HepG2 (cell line): ENCODE results near the gene CMTM8. TPM values are rescaled to one million over a fixed set of nuclear protein-coding genes. Genes with fewer than 3 reads are reported as not detected.

Experiments used
- ATAC-seq: fragments of 200-7000 bp; cut with Tn5 transposase; 3 replicates; pipeline ENCODE4 v1.9.1; 2020; ENCODE audit warnings: mild to moderate bottlenecking, moderate library complexity
- BruUV-seq: library from RNA; stranded (reverse); fragments of 400-500 nt; replicated peaks from 2 replicates; lab custom pipeline; 2021; lab: Mats Ljungman, UMichigan
- CTCF ChIA-PET: fragments of 300-600 bp; formaldehyde crosslinking; extraction: SDS; loops from one replicate; lab custom pipeline; 2021; ENCODE audit warnings: low total read pairs, inconsistent platforms, low intra/inter-chr PET ratio; lab: Yijun Ruan, JAX
- POLR2A ChIA-PET: fragments of 350-600 bp; sonication (Branson Sonifier 250); formaldehyde crosslinking; loops from one replicate; lab custom pipeline; 2020; ENCODE audit warnings: antibody characterized with exemption, inconsistent platforms; lab: Yijun Ruan, JAX
- DNase-seq: peaks from one replicate; pipeline ENCODE4 v3.0.0-alpha.2; 2015; ENCODE audit warnings: low spot score
- FAIRE-seq: peaks from 3 replicates; lab custom pipeline; 2011; peaks lifted over from hg19 to GRCh38; lab: Jason Lieb, UNC
- H2AFZ ChIP-seq: one replicate; pipeline ENCODE4 v1.6.1; 2011; ENCODE audit warnings: low read length, inconsistent platforms
- H3K27ac ChIP-seq: fragments of 300-600 bp; 3 replicates; pipeline ENCODE4 v1.8.0; 2011; ENCODE audit warnings: mixed run types, mild to moderate bottlenecking, mixed read lengths, low read length, inconsistent platforms; ENCODE audit not compliant: insufficient read depth; ENCODE audit errors: extremely low read length
- H3K27me3 ChIP-seq, 2 experiments: fragments of 200-600 bp in 1 of 2; 2 replicates in 1 of 2; 3 replicates in 1 of 2; pipeline versions ENCODE4 v1.6.0 to v1.8.0; 2011; ENCODE audit warnings: low read length in 2 of 2, mild to moderate bottlenecking in 2 of 2, moderate library complexity in 2 of 2, inconsistent platforms in 1 of 2; ENCODE audit not compliant: insufficient read depth in 2 of 2, control insufficient read depth in 1 of 2
- H3K36me3 ChIP-seq, 2 experiments: fragments of 200-600 bp in 1 of 2; replicated peaks in 1 of 2; 2 replicates in 1 of 2; 3 replicates in 1 of 2; pipeline versions ENCODE4 v1.5.1 to v1.8.0; 2011; ENCODE audit warnings: low read length in 2 of 2, inconsistent platforms in 1 of 2; ENCODE audit not compliant: insufficient read depth in 2 of 2, control insufficient read depth in 1 of 2
- H3K4me1 ChIP-seq: 2 replicates; pipeline ENCODE4 v1.5.1; 2012; ENCODE audit warnings: low read length, inconsistent platforms; ENCODE audit not compliant: insufficient read depth
- H3K4me2 ChIP-seq: 2 replicates; pipeline ENCODE4 v1.6.0; 2011; ENCODE audit warnings: low read depth, low read length, inconsistent platforms
- H3K4me3 ChIP-seq, 3 experiments: fragments of 200-600 bp in 1 of 3; sonication (generic), shearing (Covaris generic) in 1 of 3; replicated peaks in 1 of 3; 2 replicates each; pipeline ENCODE4 v1.5.1; 2011 to 2016; ENCODE audit warnings: low read length in 3 of 3, inconsistent platforms in 2 of 3, low read depth in 2 of 3, mild to moderate bottlenecking in 2 of 3, control low read depth in 1 of 3, mixed read lengths in 1 of 3; ENCODE audit not compliant: insufficient read depth in 1 of 3
- H3K79me2 ChIP-seq: one replicate; pipeline ENCODE4 v1.6.1; 2011; ENCODE audit warnings: low read length, inconsistent platforms; ENCODE audit not compliant: insufficient read depth
- H3K9ac ChIP-seq: 2 replicates; pipeline ENCODE4 v1.6.0; 2011; ENCODE audit warnings: mild to moderate bottlenecking, low read depth, low read length, inconsistent platforms; ENCODE audit not compliant: insufficient read depth
- H3K9me3 ChIP-seq: 2 replicates; pipeline ENCODE4 v1.5.1; 2012; ENCODE audit warnings: mild to moderate bottlenecking, low read length
- H4K20me1 ChIP-seq: 2 replicates; pipeline ENCODE4 v1.6.0; 2011; ENCODE audit warnings: inconsistent platforms, mild to moderate bottlenecking, low read length, moderate library complexity; ENCODE audit not compliant: insufficient read depth
- DR1 ChIP-seq: sonication (generic); formaldehyde crosslinking; IDR thresholded peaks from 2 replicates; pipeline ENCODE4 v1.8.0; 2021; ENCODE audit warnings: mild to moderate bottlenecking, missing genetic modification reagents, inconsistent platforms
- PHF21A ChIP-seq: sonication (generic); formaldehyde crosslinking; IDR thresholded peaks from 2 replicates; pipeline ENCODE4 v1.5.0; 2020; ENCODE audit warnings: mild to moderate bottlenecking, missing genetic modification reagents
- POLR2AphosphoS2 ChIP-seq: IDR thresholded peaks from 2 replicates; pipeline ENCODE4 v1.6.1; 2011; ENCODE audit warnings: low read depth, low read length, improper control_type of control experiment
- SALL2 ChIP-seq: sonication (generic); formaldehyde crosslinking; IDR thresholded peaks from 2 replicates; pipeline ENCODE4 v1.8.1; 2023; ENCODE audit warnings: mild to moderate bottlenecking, missing genetic modification reagents, inconsistent platforms
- SYNCRIP ChIP-seq: fragments of 200-400 bp; formaldehyde crosslinking; IDR thresholded peaks from 2 replicates; pipeline ENCODE4 v1.6.1; 2018; ENCODE audit warnings: mild to moderate bottlenecking, low read depth, low read length; ENCODE audit not compliant: insufficient read depth
- ZNF224 ChIP-seq: sonication (generic); formaldehyde crosslinking; IDR thresholded peaks from 2 replicates; pipeline ENCODE4 v1.5.0; 2020; ENCODE audit warnings: mild to moderate bottlenecking, missing genetic modification reagents
- ZNF546 ChIP-seq: sonication (generic); formaldehyde crosslinking; conservative IDR thresholded peaks from 2 replicates; pipeline ENCODE4 v1.8.1; 2023; ENCODE audit warnings: mild to moderate bottlenecking, missing genetic modification reagents
- ZNF724P ChIP-seq: sonication (generic); formaldehyde crosslinking; IDR thresholded peaks from 2 replicates; pipeline ENCODE4 v1.8.0; 2022; ENCODE audit warnings: missing genetic modification reagents, borderline replicate concordance
- ZNF747 ChIP-seq: sonication (generic); formaldehyde crosslinking; IDR thresholded peaks from 2 replicates; pipeline ENCODE4 v1.8.1; 2023; ENCODE audit warnings: missing genetic modification reagents, mild to moderate bottlenecking, borderline replicate concordance
- ZNF766 ChIP-seq: sonication (generic); formaldehyde crosslinking; IDR thresholded peaks from 2 replicates; pipeline ENCODE4 v1.5.0; 2020; ENCODE audit warnings: missing genetic modification reagents, borderline replicate concordance
- WGBS: methylation state at CpG from one replicate; pipeline ENCODE4 v1.1.6; 2017; ENCODE audit warnings: low lambda C conversion rate; 5-methylcytosine and 5-hydroxymethylcytosine counted together
- in situ Hi-C: cut with HindIII; loops from 2 replicates; pipeline ENCODE4 v1.10.0; 2017; ENCODE audit warnings: low pct_unique_long_range_greater_than_20kb; ENCODE audit not compliant: extremely low pct_ligation_motif_present
- intact Hi-C: fragments of 100-400 bp; cut with micrococcal nuclease; formaldehyde crosslinking; loops from one replicate; pipeline ENCODE4 v1.10.0; 2022; ENCODE audit not compliant: unreplicated experiment
- polyA plus RNA-seq, 8 experiments: library from polyadenylated mRNA; depleted of rRNA in 3 of 8; stranded (reverse) in 7 of 8; unstranded in 1 of 8; fragments of >200 nt; fragmentation: Illumina TruSeq in 4 of 8; extraction: Trizol in 4 of 8; gene quantifications; 2 replicates each; pipeline versions ENCODE4 v1.2.1 to v1.2.3, GENCODE V29; 2011 to 2016; ENCODE audit warnings: low read depth in 4 of 8, missing spikeins in 1 of 8, mixed read lengths in 1 of 8; ENCODE audit not compliant: insufficient read depth in 1 of 8
- total RNA-seq, 5 experiments: library from RNA; depleted of rRNA; stranded (reverse); fragments of >200 nt; fragmentation: Illumina TruSeq; extraction: Trizol; gene quantifications; 2 replicates each; pipeline ENCODE4 v1.2.3, GENCODE V29; 2016; ENCODE audit warnings: low read depth in 1 of 5
- TF ChIP-seq, protein P1 (sequence below): sonication (generic); formaldehyde crosslinking; IDR thresholded peaks from 2 replicates; pipeline ENCODE4 v1.4.0; 2020; ENCODE audit warnings: low read depth, mild to moderate bottlenecking, missing genetic modification reagents
- TF ChIP-seq, protein P2 (sequence below): IDR thresholded peaks from 2 replicates; pipeline ENCODE4 v1.6.1; 2018; ENCODE audit warnings: missing genetic modification reagents
- TF ChIP-seq, protein P3 (sequence below): sonication (generic); formaldehyde crosslinking; IDR thresholded peaks from 2 replicates; pipeline ENCODE4 v1.8.0; 2022; ENCODE audit warnings: missing genetic modification reagents, low read depth, mild to moderate bottlenecking, borderline replicate concordance
- TF ChIP-seq, protein P4 (sequence below): sonication (generic); formaldehyde crosslinking; IDR thresholded peaks from 2 replicates; pipeline ENCODE4 v1.9.0; 2022; ENCODE audit warnings: missing genetic modification reagents, mild to moderate bottlenecking, borderline replicate concordance
- TF ChIP-seq, protein P5 (sequence below): sonication (generic); formaldehyde crosslinking; IDR thresholded peaks from 2 replicates; pipeline ENCODE4 v1.4.0; 2020; ENCODE audit warnings: missing genetic modification reagents, mild to moderate bottlenecking, borderline replicate concordance

CMTM8 gene
- total and polyA plus RNA-seq, 2 of the 13 experiments (the other 11 are each of a cell fraction or from before 2014, with no cell fraction given) = 8.9 to 15.8 TPM

DNA sequence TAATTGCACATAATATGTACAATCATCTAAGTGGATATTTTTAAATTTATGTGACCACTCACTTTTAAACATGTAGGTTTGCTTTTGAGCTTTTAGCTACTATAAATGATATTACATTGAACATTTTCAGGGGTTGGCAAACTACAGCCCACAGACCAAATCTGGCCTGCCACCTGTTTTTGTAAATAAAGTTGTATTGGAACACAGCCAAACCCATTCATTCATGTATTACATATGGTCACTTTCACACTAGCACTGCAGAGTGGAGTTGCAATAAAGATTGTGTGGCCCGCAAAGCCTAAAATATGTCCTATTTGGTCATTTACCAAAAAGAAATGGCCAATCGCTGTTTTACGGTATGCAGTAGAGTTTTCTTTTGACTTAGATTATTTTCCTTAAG is 174.4 kb downstream of the CMTM8 start (continued):
- TF ChIP-seq, protein P1, sequence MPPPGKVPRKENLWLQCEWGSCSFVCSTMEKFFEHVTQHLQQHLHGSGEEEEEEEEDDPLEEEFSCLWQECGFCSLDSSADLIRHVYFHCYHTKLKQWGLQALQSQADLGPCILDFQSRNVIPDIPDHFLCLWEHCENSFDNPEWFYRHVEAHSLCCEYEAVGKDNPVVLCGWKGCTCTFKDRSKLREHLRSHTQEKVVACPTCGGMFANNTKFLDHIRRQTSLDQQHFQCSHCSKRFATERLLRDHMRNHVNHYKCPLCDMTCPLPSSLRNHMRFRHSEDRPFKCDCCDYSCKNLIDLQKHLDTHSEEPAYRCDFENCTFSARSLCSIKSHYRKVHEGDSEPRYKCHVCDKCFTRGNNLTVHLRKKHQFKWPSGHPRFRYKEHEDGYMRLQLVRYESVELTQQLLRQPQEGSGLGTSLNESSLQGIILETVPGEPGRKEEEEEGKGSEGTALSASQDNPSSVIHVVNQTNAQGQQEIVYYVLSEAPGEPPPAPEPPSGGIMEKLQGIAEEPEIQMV (CRISPR knock-in tag) = no peak
- TF ChIP-seq, protein P2, sequence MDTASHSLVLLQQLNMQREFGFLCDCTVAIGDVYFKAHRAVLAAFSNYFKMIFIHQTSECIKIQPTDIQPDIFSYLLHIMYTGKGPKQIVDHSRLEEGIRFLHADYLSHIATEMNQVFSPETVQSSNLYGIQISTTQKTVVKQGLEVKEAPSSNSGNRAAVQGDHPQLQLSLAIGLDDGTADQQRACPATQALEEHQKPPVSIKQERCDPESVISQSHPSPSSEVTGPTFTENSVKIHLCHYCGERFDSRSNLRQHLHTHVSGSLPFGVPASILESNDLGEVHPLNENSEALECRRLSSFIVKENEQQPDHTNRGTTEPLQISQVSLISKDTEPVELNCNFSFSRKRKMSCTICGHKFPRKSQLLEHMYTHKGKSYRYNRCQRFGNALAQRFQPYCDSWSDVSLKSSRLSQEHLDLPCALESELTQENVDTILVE (CRISPR knock-in tag) = no peak
- no peak for TF ChIP-seq ZNF224 (CRISPR knock-in tag)
- no peak for TF ChIP-seq ZNF546 (CRISPR knock-in tag)
- no peak for TF ChIP-seq ZNF747 (CRISPR knock-in tag)
- TF ChIP-seq DR1 (CRISPR knock-in tag) = no peak
- no peak for TF ChIP-seq ZNF724P (CRISPR knock-in tag)
- no peak for TF ChIP-seq POLR2AphosphoS2

DNA sequence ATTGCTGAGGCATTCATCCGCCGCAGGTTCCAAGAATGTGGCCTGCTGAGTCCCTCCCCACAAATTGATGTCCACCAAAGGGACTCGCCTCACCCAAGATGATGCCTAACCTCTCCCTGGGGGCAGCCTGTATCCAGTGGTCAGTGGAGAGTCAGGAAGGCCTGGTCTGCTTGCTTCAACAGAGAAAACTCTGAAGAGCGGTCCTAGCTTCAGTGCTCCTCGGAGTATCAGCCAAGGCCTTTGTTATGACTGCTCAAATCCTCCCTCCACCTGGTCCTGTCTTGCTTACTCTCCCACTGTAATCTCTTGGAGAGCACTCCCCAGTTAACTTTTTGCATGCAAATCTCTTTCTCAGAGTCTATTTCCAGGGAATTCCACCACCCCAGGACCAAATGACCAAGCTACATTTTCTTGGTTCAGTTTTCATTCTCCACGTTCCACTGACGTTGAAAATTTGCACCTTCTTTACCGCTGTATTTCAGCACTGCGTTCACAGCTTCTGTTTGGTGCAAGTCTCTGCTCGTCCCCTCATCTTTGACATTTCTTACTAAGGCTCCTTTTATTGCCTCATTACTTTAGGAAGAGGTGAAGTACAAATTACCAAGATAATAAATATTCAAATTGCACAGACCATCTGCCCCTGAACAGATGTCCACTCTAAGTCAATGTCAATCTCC is 175.5 kb downstream of the CMTM8 start:
- Histone ChIP-seq H3K79me2 (peaks cover 22% of the 10 kb centered on the region), H3K27me3 (no peaks in the 10 kb centered on the region), H3K4me1 (no peaks in the 10 kb centered on the region), H3K9ac (no peak overlapping the region), H3K9me3 (peaks cover 4% of the 10 kb centered on the region; the same call in 1 of the 2 replicates), H3K27ac (no peak overlapping the region), H4K20me1 (no peaks in the 10 kb centered on the region), H3K4me2 (no peak overlapping the region), H3K4me3 (no peak overlapping the region), H2AFZ (no peak overlapping the region), H3K36me3 (no peaks in the 10 kb centered on the region)
- intact Hi-C loops (no loop called here), in situ Hi-C loops (no loop called here)
- WGBS = 98% methylated on average over 10 of the region's 10 CpGs
- no peak for DNase-seq
- ChIA-PET CTCF (no interaction called here), POLR2A (no interaction called here)
- ATAC-seq = no peak
- no peak for FAIRE-seq
- no TSS peak for BruUV-seq
- TF ChIP-seq, protein P3, sequence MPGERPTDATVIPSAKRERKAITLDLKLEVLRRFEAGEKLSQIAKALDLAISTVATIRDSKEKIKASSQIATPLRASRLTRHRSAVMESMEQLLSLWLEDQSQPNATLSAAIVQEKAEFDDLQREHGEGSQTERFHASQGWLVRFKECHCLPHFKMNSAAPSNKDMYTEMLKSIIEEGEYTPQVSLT (CRISPR knock-in tag) = no peak
- no peak for TF ChIP-seq PHF21A
- TF ChIP-seq, protein P4, sequence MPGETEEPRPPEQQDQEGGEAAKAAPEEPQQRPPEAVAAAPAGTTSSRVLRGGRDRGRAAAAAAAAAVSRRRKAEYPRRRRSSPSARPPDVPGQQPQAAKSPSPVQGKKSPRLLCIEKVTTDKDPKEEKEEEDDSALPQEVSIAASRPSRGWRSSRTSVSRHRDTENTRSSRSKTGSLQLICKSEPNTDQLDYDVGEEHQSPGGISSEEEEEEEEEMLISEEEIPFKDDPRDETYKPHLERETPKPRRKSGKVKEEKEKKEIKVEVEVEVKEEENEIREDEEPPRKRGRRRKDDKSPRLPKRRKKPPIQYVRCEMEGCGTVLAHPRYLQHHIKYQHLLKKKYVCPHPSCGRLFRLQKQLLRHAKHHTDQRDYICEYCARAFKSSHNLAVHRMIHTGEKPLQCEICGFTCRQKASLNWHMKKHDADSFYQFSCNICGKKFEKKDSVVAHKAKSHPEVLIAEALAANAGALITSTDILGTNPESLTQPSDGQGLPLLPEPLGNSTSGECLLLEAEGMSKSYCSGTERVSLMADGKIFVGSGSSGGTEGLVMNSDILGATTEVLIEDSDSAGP (CRISPR knock-in tag) = no peak
- TF ChIP-seq ZNF766 (CRISPR knock-in tag) = no peak
- no peak for TF ChIP-seq SALL2 (CRISPR knock-in tag)
- no peak for TF ChIP-seq SYNCRIP
- TF ChIP-seq, protein P5, sequence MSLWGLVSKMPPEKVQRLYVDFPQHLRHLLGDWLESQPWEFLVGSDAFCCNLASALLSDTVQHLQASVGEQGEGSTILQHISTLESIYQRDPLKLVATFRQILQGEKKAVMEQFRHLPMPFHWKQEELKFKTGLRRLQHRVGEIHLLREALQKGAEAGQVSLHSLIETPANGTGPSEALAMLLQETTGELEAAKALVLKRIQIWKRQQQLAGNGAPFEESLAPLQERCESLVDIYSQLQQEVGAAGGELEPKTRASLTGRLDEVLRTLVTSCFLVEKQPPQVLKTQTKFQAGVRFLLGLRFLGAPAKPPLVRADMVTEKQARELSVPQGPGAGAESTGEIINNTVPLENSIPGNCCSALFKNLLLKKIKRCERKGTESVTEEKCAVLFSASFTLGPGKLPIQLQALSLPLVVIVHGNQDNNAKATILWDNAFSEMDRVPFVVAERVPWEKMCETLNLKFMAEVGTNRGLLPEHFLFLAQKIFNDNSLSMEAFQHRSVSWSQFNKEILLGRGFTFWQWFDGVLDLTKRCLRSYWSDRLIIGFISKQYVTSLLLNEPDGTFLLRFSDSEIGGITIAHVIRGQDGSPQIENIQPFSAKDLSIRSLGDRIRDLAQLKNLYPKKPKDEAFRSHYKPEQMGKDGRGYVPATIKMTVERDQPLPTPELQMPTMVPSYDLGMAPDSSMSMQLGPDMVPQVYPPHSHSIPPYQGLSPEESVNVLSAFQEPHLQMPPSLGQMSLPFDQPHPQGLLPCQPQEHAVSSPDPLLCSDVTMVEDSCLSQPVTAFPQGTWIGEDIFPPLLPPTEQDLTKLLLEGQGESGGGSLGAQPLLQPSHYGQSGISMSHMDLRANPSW (CRISPR knock-in tag) = no peak
